Measurements from ENCODE around the gene VAPA. TPM values are rescaled to one million over a fixed set of nuclear protein-coding genes. Genes with fewer than 3 reads are reported as not detected.
"Not testable (repeated sequence)": the region's sequence is repeated elsewhere in the genome, so short reads cannot be mapped to it uniquely, and the experiment has no call there.

Gene VAPA
- total and polyA plus RNA-seq, 9 of the 15 experiments (the other 6 are each of a cell fraction or from before 2014, with no cell fraction given): 219 to 902 (median 526) TPM

GRCh38 chr18:9912285-9912684 lies 1.5 kb upstream of the VAPA start:
- H3K27ac ChIP-seq (ENCODE audit: extremely low read depth, low read depth, low read length); H3K27me3 ChIP-seq (ENCODE audit: control insufficient read depth in 2 of 2, insufficient read depth in 2 of 2, low read length in 2 of 2); ATAC-seq; DNase-seq (ENCODE audit: extremely low read depth in 1 of 4, low spot score in 3 of 4); BruUV-seq (replicated peaks); H2AFZ ChIP-seq (ENCODE audit: low read depth, low read length); H3K9me3 ChIP-seq (replicated peaks; ENCODE audit: control insufficient read depth, insufficient read depth, low read depth, low read length); CTCF ChIA-PET (ENCODE audit: low intra/inter-chr PET ratio); H3K9me1 ChIP-seq (ENCODE audit: control insufficient read depth, insufficient read depth, low read length); H3K4me3 ChIP-seq; FAIRE-seq; H3K9ac ChIP-seq (ENCODE audit: insufficient read depth in 1 of 2, low read depth in 2 of 2, low read length in 2 of 2); TF ChIP-seq FOXM1 (CRISPR knock-in tag; IDR thresholded peaks at IDR 0.05; ENCODE audit: low read depth); MYC (CRISPR knock-in tag; IDR thresholded peaks at IDR 0.05; ENCODE audit: borderline replicate concordance, low read depth): not testable (repeated sequence)
- Histone ChIP-seq H3K4me2 (ENCODE audit: insufficient read depth, low read length) (0 out of 2 replicates have a peak overlapping the region, but pooled peaks have one; percentile 97), H3K36me3 (ENCODE audit: control insufficient read depth, insufficient read depth, low read length) (peaks cover 15% of the 10 kb centered on the region), H3K4me1 (replicated peaks in 1 of 2; ENCODE audit: control insufficient read depth in 2 of 2, insufficient read depth in 2 of 2, low read length in 2 of 2) (peaks cover 6 to 13% of the 10 kb centered on the region in 2 experiments), H4K20me1 (replicated peaks; ENCODE audit: control insufficient read depth, insufficient read depth, low read length) (peaks cover 16% of the 10 kb centered on the region), H3K79me2 (ENCODE audit: control insufficient read depth, insufficient read depth, low read length) (peaks cover 37% of the 10 kb centered on the region)
- 95% methylated on average over 1 of the region's 1 CpG for WGBS (ENCODE audit: insufficient coverage, low coverage, missing lambda C conversion rate)
- POLR2A ChIA-PET: interaction anchor here (0.8 to 1.8 kb wide), 2 partner anchors 62 to 206 kb away, joined by 4 to 5 read pairs; no protein-coding TSS in a partner anchor
- TF ChIP-seq RBM25 (IDR thresholded peaks at IDR 0.05; ENCODE audit: low read depth, low read length, severe bottlenecking) (peak; percentile 76), ZNF311 (CRISPR knock-in tag; IDR thresholded peaks at IDR 0.05) (0 out of 2 replicates have a peak, but pooled peaks have one; percentile 37), ASH1L (IDR thresholded peaks at IDR 0.05; ENCODE audit: borderline replicate concordance, low read depth, partially characterized antibody) (peak; percentile 86), MBD2 (IDR thresholded peaks at IDR 0.05; ENCODE audit: borderline replicate concordance, low read depth) (peak; percentile 82; the same call in 1 of the 2 replicates), CC2D1A (IDR thresholded peaks at IDR 0.05) (peak; percentile 94), ZNF316 (IDR thresholded peaks at IDR 0.05) (peak; percentile 93), MAFK (IDR thresholded peaks at IDR 0.05; ENCODE audit: low read length) (peak; percentile 49), FOS (IDR thresholded peaks at IDR 0.05; ENCODE audit: extremely low read depth, insufficient read length) (peak; percentile 42), MAFF (IDR thresholded peaks at IDR 0.05; ENCODE audit: low read length) (peak; percentile 23; the same call in 1 of the 2 replicates), FOXM1 (IDR thresholded peaks at IDR 0.05; ENCODE audit: low read depth) (peak; percentile 47), NFYB (IDR thresholded peaks at IDR 0.05; ENCODE audit: extremely low read depth, insufficient read length) (peak; percentile 92), MYC (IDR thresholded peaks at IDR 0.05; ENCODE audit: low read depth, low read length) (0 out of 2 replicates have a peak, but pooled peaks have one; percentile 13), MAFG (tag; conservative IDR thresholded peaks at IDR 0.05) (peak; percentile 64)
- in situ Hi-C loops (cut with MboI): loop anchor here (10.0 kb wide), 1 partner anchor 897 kb away; no protein-coding TSS in a partner anchor
- intact Hi-C loops (cut with micrococcal nuclease): loop anchor here (10.0 kb wide), 1 partner anchor 227 kb away; no protein-coding TSS in a partner anchor
